Upper lobe of left lung (tissue), 4 donors: ENCODE results near the gene TRHDE.

Experiments used
- EP300 ChIP-seq, 4 donors: sonication (generic); formaldehyde crosslinking; IDR thresholded peaks; one replicate each; pipeline ENCODE4 v1.5.1; 2017; ENCODE audit warnings: antibody characterized with exemption in 4 of 4, control low read depth in 2 of 4
- TF ChIP-seq, protein P1 (sequence below), 6 experiments: fragments of 450-650 bp in 4 of 6; fragments of 200-600 bp in 2 of 6; sonication (generic) in 2 of 6; IDR thresholded peaks; one replicate each; pipeline ENCODE4 v1.5.1; 2016 to 2019; ENCODE audit warnings: antibody characterized with exemption in 6 of 6

DNA sequence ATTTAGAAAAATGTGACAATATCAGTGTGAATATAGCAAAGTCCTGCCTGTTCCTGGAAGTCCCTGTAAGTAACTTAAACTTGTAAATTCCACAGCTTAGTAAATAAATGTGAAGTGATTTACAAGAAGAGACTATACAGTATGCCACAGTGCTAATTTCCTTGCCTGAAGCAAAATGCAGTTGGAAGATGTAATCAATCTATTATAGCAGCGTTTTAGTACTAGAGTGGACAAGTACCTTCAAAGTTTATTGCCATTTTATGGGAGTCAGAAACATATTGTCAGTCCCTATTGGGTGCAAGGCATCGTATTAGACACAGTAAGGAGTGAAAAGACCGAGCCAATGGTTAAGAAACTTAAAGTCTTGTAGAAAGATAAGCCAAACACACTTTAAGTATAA lies 94.1 kb downstream of the TRHDE start:
- TF ChIP-seq, protein P1, sequence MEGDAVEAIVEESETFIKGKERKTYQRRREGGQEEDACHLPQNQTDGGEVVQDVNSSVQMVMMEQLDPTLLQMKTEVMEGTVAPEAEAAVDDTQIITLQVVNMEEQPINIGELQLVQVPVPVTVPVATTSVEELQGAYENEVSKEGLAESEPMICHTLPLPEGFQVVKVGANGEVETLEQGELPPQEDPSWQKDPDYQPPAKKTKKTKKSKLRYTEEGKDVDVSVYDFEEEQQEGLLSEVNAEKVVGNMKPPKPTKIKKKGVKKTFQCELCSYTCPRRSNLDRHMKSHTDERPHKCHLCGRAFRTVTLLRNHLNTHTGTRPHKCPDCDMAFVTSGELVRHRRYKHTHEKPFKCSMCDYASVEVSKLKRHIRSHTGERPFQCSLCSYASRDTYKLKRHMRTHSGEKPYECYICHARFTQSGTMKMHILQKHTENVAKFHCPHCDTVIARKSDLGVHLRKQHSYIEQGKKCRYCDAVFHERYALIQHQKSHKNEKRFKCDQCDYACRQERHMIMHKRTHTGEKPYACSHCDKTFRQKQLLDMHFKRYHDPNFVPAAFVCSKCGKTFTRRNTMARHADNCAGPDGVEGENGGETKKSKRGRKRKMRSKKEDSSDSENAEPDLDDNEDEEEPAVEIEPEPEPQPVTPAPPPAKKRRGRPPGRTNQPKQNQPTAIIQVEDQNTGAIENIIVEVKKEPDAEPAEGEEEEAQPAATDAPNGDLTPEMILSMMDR (IDR thresholded peaks at IDR 0.05): no peak
- no peak for TF ChIP-seq EP300 (IDR thresholded peaks at IDR 0.05)
